ENCODE results near the gene LAMA4. TPM values are rescaled to one million over a fixed set of nuclear protein-coding genes. Genes with fewer than 3 reads are reported as not detected.

The LAMA4 gene
- total RNA-seq, 1 experiment from 2014 or later = 9.4 TPM

DNA sequence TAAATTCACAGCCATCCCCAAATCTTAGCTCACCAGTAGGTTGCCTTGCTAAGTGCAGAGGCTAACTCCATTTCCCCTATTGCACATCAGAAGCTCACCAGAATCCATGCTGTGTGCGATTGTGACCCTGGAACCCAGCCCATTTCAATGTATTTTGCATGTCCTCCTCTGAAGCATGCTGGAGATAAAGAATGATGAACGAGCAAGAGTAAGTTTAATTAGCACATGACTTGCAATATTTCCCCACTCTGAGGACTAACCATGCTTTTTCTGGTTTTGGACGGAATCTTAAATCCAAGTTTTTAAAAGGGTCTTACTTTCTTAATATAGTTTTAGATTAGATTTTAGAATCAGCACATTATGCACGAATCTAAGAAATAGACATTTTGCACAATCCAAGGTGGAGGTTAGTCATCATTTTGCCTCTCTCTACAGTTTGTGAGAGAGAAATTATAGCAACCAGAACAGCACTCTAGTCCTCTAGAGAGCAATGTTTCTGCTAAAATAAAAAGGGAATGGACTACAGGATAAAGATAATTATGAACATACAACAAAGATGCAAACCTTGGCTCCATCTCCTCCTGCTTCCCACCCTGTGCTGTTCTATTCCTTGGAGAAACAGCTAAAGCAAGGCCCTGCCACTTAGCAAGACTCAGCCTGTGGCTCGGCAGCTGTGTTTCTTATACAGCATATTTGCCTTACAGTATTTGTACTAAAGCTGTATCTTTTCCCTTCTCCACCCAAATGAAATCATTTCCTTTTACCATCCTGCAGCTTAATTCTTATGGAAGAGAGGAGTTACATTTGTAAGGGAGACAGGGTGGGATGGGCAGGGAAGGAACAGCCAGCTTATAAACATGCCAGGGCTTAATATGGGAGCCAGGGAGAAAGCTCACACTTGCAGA, 24.9 kb upstream of the LAMA4 start:
- Histone ChIP-seq H3K9ac (ENCODE audit: low read length) (no peak overlapping the region), H3K4me2 (ENCODE audit: low read length) (no peak overlapping the region), H3K36me3 (ENCODE audit: low read depth, low read length) (no peaks in the 10 kb centered on the region), H3K27ac (ENCODE audit: low read length) (no peak overlapping the region), H3K4me1 (ENCODE audit: insufficient read depth, low read length) (peaks cover 23% of the 10 kb centered on the region), H2AFZ (ENCODE audit: low read length) (no peak overlapping the region), H4K20me1 (ENCODE audit: low read length) (no peaks in the 10 kb centered on the region), H3K27me3 (ENCODE audit: low read length) (no peaks in the 10 kb centered on the region), H3K9me2 (replicated peaks; ENCODE audit: low read length) (no peaks in the 10 kb centered on the region), H3F3A (ENCODE audit: low read length, unreplicated experiment) (no peaks in the 10 kb centered on the region), H3K79me2 (ENCODE audit: low read length) (no peaks in the 10 kb centered on the region), H3K4me3 (ENCODE audit: low read length) (no peak overlapping the region), H3K9me3 (ENCODE audit: low read length) (no peaks in the 10 kb centered on the region)
- POLR2A ChIA-PET (ENCODE audit: unreplicated experiment) = no interaction called here
- intact Hi-C loops (cut with micrococcal nuclease) = no loop called here
- no TSS peak for BruUV-seq (replicated peaks)
- ATAC-seq = no peak
- CTCF ChIA-PET = interaction anchor here (0.6 kb wide), 1 partner anchor 20 kb away, joined by 4 read pairs; no protein-coding TSS in a partner anchor
- DNase-seq = no peak
- TF ChIP-seq, protein P1, sequence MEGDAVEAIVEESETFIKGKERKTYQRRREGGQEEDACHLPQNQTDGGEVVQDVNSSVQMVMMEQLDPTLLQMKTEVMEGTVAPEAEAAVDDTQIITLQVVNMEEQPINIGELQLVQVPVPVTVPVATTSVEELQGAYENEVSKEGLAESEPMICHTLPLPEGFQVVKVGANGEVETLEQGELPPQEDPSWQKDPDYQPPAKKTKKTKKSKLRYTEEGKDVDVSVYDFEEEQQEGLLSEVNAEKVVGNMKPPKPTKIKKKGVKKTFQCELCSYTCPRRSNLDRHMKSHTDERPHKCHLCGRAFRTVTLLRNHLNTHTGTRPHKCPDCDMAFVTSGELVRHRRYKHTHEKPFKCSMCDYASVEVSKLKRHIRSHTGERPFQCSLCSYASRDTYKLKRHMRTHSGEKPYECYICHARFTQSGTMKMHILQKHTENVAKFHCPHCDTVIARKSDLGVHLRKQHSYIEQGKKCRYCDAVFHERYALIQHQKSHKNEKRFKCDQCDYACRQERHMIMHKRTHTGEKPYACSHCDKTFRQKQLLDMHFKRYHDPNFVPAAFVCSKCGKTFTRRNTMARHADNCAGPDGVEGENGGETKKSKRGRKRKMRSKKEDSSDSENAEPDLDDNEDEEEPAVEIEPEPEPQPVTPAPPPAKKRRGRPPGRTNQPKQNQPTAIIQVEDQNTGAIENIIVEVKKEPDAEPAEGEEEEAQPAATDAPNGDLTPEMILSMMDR (conservative IDR thresholded peaks at IDR 0.05; ENCODE audit: low read depth, low read length) = no peak
- TF ChIP-seq EZH2phosphoT487 (IDR thresholded peaks at IDR 0.05; ENCODE audit: borderline replicate concordance, low read length) (no peak), EZH2 (IDR thresholded peaks at IDR 0.05; ENCODE audit: low read length, unreplicated experiment) (no peak)

DNA sequence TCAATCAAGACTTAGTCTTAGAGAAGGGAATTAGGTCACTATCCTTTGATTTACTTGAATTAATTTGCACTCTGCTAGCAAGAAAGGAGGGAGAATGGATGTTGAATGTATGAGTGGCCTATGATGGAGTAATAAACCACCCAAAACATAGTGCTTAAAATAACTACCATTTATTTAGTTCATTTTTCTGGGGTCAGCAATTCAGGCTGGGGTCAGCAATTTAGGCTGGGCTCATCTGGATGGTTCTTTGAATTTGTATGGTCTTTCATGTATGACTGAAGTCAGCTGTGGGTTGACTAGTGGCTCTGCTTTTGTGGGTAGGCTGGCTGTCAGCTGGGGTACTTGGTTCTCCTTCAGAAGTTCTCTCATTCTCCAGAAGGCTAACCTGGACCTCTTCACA, 21.0 kb upstream of the LAMA4 start:
- no peak overlapping the region for H3K9ac ChIP-seq (ENCODE audit: low read length)
- no peak overlapping the region for H3K4me2 ChIP-seq (ENCODE audit: low read length)
- BruUV-seq (replicated peaks) = no TSS peak
- H3F3A ChIP-seq (ENCODE audit: low read length, unreplicated experiment) = no peaks in the 10 kb centered on the region
- H3K9me3 ChIP-seq (ENCODE audit: low read length) = no peaks in the 10 kb centered on the region
- CTCF ChIA-PET = no interaction called here
- H3K36me3 ChIP-seq (ENCODE audit: low read depth, low read length) = no peaks in the 10 kb centered on the region
- no peak overlapping the region for H2AFZ ChIP-seq (ENCODE audit: low read length)
- H3K79me2 ChIP-seq (ENCODE audit: low read length) = no peaks in the 10 kb centered on the region
- H3K27me3 ChIP-seq (ENCODE audit: low read length) = no peaks in the 10 kb centered on the region
- no peak overlapping the region for H3K4me3 ChIP-seq (ENCODE audit: low read length)
- no peak for ATAC-seq
- no peaks in the 10 kb centered on the region for H3K9me2 ChIP-seq (replicated peaks; ENCODE audit: low read length)
- H4K20me1 ChIP-seq (ENCODE audit: low read length) = no peaks in the 10 kb centered on the region
- no peak overlapping the region for H3K27ac ChIP-seq (ENCODE audit: low read length)
- no peaks in the 10 kb centered on the region for H3K4me1 ChIP-seq (ENCODE audit: insufficient read depth, low read length)
- intact Hi-C loops (cut with micrococcal nuclease) = no loop called here
- POLR2A ChIA-PET (ENCODE audit: unreplicated experiment) = no interaction called here
- TF ChIP-seq, protein P1 (conservative IDR thresholded peaks at IDR 0.05; ENCODE audit: low read depth, low read length) = no peak
- TF ChIP-seq EZH2 (IDR thresholded peaks at IDR 0.05; ENCODE audit: low read length, unreplicated experiment) (no peak), EZH2phosphoT487 (IDR thresholded peaks at IDR 0.05; ENCODE audit: borderline replicate concordance, low read length) (no peak)
- no peak for DNase-seq

DNA sequence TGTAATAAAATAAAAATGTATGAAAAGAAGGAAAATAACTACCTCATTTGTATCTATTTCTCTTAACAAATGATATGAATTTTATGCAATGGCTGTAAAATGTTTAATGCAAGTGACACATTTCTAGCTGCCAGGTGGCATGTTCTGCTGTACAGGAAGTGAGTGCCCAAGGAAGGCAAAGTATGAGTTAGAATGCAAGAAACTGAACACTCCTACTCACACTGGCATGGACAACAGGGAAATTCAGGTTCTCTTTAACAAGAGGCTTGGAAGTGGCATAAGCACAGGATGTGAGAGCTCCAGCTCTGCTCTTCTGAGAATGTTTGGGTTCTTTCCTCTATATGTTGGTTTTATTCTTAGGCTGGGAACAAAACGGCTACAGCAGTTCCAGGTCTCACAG, 20.4 kb upstream of the LAMA4 start:
- intact Hi-C loops (cut with micrococcal nuclease) = no loop called here
- Histone ChIP-seq H2AFZ (ENCODE audit: low read length) (no peak overlapping the region), H3K36me3 (ENCODE audit: low read depth, low read length) (no peaks in the 10 kb centered on the region), H3K4me1 (ENCODE audit: insufficient read depth, low read length) (no peaks in the 10 kb centered on the region), H4K20me1 (ENCODE audit: low read length) (no peaks in the 10 kb centered on the region), H3F3A (ENCODE audit: low read length, unreplicated experiment) (no peaks in the 10 kb centered on the region), H3K4me2 (ENCODE audit: low read length) (no peak overlapping the region), H3K27me3 (ENCODE audit: low read length) (no peaks in the 10 kb centered on the region), H3K9ac (ENCODE audit: low read length) (no peak overlapping the region), H3K79me2 (ENCODE audit: low read length) (no peaks in the 10 kb centered on the region), H3K4me3 (ENCODE audit: low read length) (no peak overlapping the region), H3K9me3 (ENCODE audit: low read length) (no peaks in the 10 kb centered on the region), H3K27ac (ENCODE audit: low read length) (no peak overlapping the region), H3K9me2 (replicated peaks; ENCODE audit: low read length) (no peaks in the 10 kb centered on the region)
- DNase-seq (no peak), ATAC-seq (no peak)
- ChIA-PET CTCF (interaction anchor here (0.6 kb wide), 1 partner anchor 9 kb away, joined by 3 read pairs; no protein-coding TSS in a partner anchor), POLR2A (ENCODE audit: unreplicated experiment) (no interaction called here)
- BruUV-seq (replicated peaks) = no TSS peak
- TF ChIP-seq EZH2 (IDR thresholded peaks at IDR 0.05; ENCODE audit: low read length, unreplicated experiment) (no peak), EZH2phosphoT487 (IDR thresholded peaks at IDR 0.05; ENCODE audit: borderline replicate concordance, low read length) (no peak)
- TF ChIP-seq, protein P1 (conservative IDR thresholded peaks at IDR 0.05; ENCODE audit: low read depth, low read length) = no peak
